Measurements from ENCODE around the gene MRTFA. TPM values are rescaled to one million over a fixed set of nuclear protein-coding genes. Genes with fewer than 3 reads are reported as not detected.
A peak's percentile ranks its signal among the peaks of the same experiment; 100 is the strongest.

Gene MRTFA
- total RNA-seq, 2 experiments from 2014 or later: 47.7 to 66.9 TPM

GRCh38 chr22:40420341-40421081, 216.0 kb downstream of the MRTFA start:
- Histone ChIP-seq H3K27ac (ENCODE audit: low read depth, low read length, poor library complexity, severe bottlenecking) (peak overlapping the region; percentile 98), H3K9me3 (ENCODE audit: low read length) (no peaks in the 10 kb centered on the region), H3K4me3 (ENCODE audit: low read depth, low read length, poor library complexity, severe bottlenecking) (no peak overlapping the region), H3K4me1 (ENCODE audit: insufficient read depth, low read length, poor library complexity, severe bottlenecking) (peaks cover 59% of the 10 kb centered on the region), H3K9me2 (ENCODE audit: insufficient read depth, low read length) (no peaks in the 10 kb centered on the region), H2AFZ (ENCODE audit: low read length) (no peak overlapping the region), H3K79me2 (ENCODE audit: insufficient read depth, low read depth, low read length) (no peaks in the 10 kb centered on the region), H3K4me2 (ENCODE audit: low read length) (no peak overlapping the region), H3K36me3 (ENCODE audit: insufficient read depth, low read length) (peaks cover 94% of the 10 kb centered on the region), H4K20me1 (ENCODE audit: insufficient read depth, low read length) (no peaks in the 10 kb centered on the region)
- intact Hi-C loops (cut with micrococcal nuclease; ENCODE audit: unreplicated experiment): no loop called here
- no peak for DNase-seq (ENCODE audit: low spot score)
- ChIA-PET CTCF (ENCODE audit: unreplicated experiment) (interaction anchor here (0.6 kb wide), 1 partner anchor 10 kb away, joined by 3 read pairs; no protein-coding TSS in a partner anchor), POLR2A (interaction anchor here (0.6 kb wide), 1 partner anchor 16 kb away, joined by 3 read pairs; no protein-coding TSS in a partner anchor)
- BruUV-seq (replicated peaks): no TSS peak
- no peak for TF ChIP-seq EZH2phosphoT487 (IDR thresholded peaks at IDR 0.05; ENCODE audit: borderline replicate concordance, low read depth, low read length)
- TF ChIP-seq, protein P1, sequence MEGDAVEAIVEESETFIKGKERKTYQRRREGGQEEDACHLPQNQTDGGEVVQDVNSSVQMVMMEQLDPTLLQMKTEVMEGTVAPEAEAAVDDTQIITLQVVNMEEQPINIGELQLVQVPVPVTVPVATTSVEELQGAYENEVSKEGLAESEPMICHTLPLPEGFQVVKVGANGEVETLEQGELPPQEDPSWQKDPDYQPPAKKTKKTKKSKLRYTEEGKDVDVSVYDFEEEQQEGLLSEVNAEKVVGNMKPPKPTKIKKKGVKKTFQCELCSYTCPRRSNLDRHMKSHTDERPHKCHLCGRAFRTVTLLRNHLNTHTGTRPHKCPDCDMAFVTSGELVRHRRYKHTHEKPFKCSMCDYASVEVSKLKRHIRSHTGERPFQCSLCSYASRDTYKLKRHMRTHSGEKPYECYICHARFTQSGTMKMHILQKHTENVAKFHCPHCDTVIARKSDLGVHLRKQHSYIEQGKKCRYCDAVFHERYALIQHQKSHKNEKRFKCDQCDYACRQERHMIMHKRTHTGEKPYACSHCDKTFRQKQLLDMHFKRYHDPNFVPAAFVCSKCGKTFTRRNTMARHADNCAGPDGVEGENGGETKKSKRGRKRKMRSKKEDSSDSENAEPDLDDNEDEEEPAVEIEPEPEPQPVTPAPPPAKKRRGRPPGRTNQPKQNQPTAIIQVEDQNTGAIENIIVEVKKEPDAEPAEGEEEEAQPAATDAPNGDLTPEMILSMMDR (conservative IDR thresholded peaks at IDR 0.05; ENCODE audit: low read length): no peak

DNA sequence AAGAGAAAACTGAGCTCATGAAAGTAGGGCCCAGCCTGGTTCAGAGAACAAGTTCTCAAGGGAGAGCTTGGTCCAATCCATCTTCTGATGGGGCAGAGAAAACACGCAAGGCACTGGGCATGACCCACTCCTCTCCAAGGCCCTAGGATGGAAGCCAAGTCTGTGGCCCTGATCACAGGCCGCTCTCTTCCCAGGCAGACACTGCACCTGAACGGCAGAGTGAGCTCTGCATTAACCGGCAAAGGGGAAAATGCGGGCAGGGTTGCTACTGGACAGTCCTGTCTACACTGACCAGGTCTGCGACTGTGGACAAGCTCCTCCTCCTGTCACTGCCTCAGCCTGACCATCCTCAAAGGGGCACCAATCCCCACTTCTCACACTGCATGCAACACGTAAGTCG, 216.8 kb downstream of the MRTFA start:
- Histone ChIP-seq H3K4me2 (ENCODE audit: low read length) (peak overlapping the region; percentile 93; the same call in 1 of the 2 replicates), H2AFZ (ENCODE audit: low read length) (no peak overlapping the region), H3K9me3 (ENCODE audit: low read length) (no peaks in the 10 kb centered on the region), H3K9me2 (ENCODE audit: insufficient read depth, low read length) (no peaks in the 10 kb centered on the region), H3K79me2 (ENCODE audit: insufficient read depth, low read depth, low read length) (no peaks in the 10 kb centered on the region), H4K20me1 (ENCODE audit: insufficient read depth, low read length) (no peaks in the 10 kb centered on the region), H3K4me1 (ENCODE audit: insufficient read depth, low read length, poor library complexity, severe bottlenecking) (peaks cover 67% of the 10 kb centered on the region), H3K4me3 (ENCODE audit: low read depth, low read length, poor library complexity, severe bottlenecking) (no peak overlapping the region), H3K27ac (ENCODE audit: low read depth, low read length, poor library complexity, severe bottlenecking) (peak overlapping the region; percentile 98), H3K36me3 (ENCODE audit: insufficient read depth, low read length) (peaks cover 86% of the 10 kb centered on the region)
- intact Hi-C loops (cut with micrococcal nuclease; ENCODE audit: unreplicated experiment): no loop called here
- no peak for TF ChIP-seq EZH2phosphoT487 (IDR thresholded peaks at IDR 0.05; ENCODE audit: borderline replicate concordance, low read depth, low read length)
- TF ChIP-seq, protein P1 (conservative IDR thresholded peaks at IDR 0.05; ENCODE audit: low read length): no peak
- POLR2A ChIA-PET: interaction anchor here (0.5 to 1.8 kb wide), 4 partner anchors 9 to 45 kb away, joined by 3 to 5 read pairs (median 4); no protein-coding TSS in a partner anchor
- DNase-seq (ENCODE audit: low spot score): no peak
- BruUV-seq (replicated peaks): no TSS peak
- CTCF ChIA-PET (ENCODE audit: unreplicated experiment): interaction anchor here (0.6 to 2.4 kb wide), 3 partner anchors 11 to 20 kb away, joined by 3 to 6 read pairs (median 3); no protein-coding TSS in a partner anchor
